Activated B cell treated with CpG ODN at 0.5 μM for 24 hours (primary cell): ENCODE results near the gene BPIFB3. TPM values are rescaled to one million over a fixed set of nuclear protein-coding genes. Genes with fewer than 3 reads are reported as not detected.

Experiments used
- ATAC-seq: fragments of 200-7000 bp; cut with Tn5 transposase; one replicate; pipeline ENCODE4 v1.10.0; 2021; ENCODE audit warnings: low read depth, mild to moderate bottlenecking, moderate library complexity
- CTCF ChIA-PET: fragments of 350-600 bp; sonication (Branson Sonifier 250); formaldehyde crosslinking; loops from one replicate; lab custom pipeline; 2021; ENCODE audit warnings: antibody characterized with exemption; lab: Charles Lee
- POLR2A ChIA-PET: fragments of 350-600 bp; sonication (Branson Sonifier 250); formaldehyde crosslinking; loops from one replicate; lab custom pipeline; 2021; ENCODE audit warnings: antibody characterized with exemption; lab: Charles Lee
- DNase-seq: peaks from one replicate; pipeline ENCODE4 v3.0.0; 2022
- H3K27ac Mint-ChIP-seq: one replicate; pipeline ENCODE4 v1.8.0; 2020; ENCODE audit warnings: mixed read lengths
- H3K27me3 Mint-ChIP-seq: one replicate; pipeline ENCODE4 v1.8.0; 2021; ENCODE audit warnings: mixed read lengths
- H3K36me3 Mint-ChIP-seq: one replicate; pipeline ENCODE4 v1.8.0; 2021; ENCODE audit warnings: low read depth, mixed read lengths
- H3K4me1 Mint-ChIP-seq: one replicate; pipeline ENCODE4 v1.8.0; 2021; ENCODE audit warnings: mixed read lengths
- H3K4me3 Mint-ChIP-seq: one replicate; pipeline ENCODE4 v1.8.0; 2020; ENCODE audit warnings: mild to moderate bottlenecking, mixed read lengths
- H3K9me3 Mint-ChIP-seq: one replicate; pipeline ENCODE4 v1.8.0; 2020; ENCODE audit warnings: mixed read lengths
- intact Hi-C: fragments of 100-400 bp; cut with micrococcal nuclease; formaldehyde crosslinking; loops from one replicate; pipeline ENCODE4 v1.15.1; 2024
- total RNA-seq: library from RNA; stranded (reverse); gene quantifications from 2 replicates; pipeline ENCODE4 v1.2.3, GENCODE V29; 2022
- TF ChIP-seq, protein P1 (sequence below): fragments of 200-600 bp; IDR thresholded peaks from one replicate; pipeline ENCODE4 v1.8.0; 2022; ENCODE audit warnings: antibody characterized with exemption, mild to moderate bottlenecking

The BPIFB3 gene
- total RNA-seq, 1 donor from 2014 or later, result not detected

GRCh38 chr20:33065785-33066184 is 12.1 kb downstream of the BPIFB3 start:
- TF ChIP-seq, protein P1, sequence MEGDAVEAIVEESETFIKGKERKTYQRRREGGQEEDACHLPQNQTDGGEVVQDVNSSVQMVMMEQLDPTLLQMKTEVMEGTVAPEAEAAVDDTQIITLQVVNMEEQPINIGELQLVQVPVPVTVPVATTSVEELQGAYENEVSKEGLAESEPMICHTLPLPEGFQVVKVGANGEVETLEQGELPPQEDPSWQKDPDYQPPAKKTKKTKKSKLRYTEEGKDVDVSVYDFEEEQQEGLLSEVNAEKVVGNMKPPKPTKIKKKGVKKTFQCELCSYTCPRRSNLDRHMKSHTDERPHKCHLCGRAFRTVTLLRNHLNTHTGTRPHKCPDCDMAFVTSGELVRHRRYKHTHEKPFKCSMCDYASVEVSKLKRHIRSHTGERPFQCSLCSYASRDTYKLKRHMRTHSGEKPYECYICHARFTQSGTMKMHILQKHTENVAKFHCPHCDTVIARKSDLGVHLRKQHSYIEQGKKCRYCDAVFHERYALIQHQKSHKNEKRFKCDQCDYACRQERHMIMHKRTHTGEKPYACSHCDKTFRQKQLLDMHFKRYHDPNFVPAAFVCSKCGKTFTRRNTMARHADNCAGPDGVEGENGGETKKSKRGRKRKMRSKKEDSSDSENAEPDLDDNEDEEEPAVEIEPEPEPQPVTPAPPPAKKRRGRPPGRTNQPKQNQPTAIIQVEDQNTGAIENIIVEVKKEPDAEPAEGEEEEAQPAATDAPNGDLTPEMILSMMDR, result no peak
- ChIA-PET CTCF (no interaction called here), POLR2A (no interaction called here)
- intact Hi-C loops, result no loop called here
- ATAC-seq, result no peak
- no peak for DNase-seq
- no peaks in the 10 kb centered on the region for H3K36me3 Mint-ChIP-seq
- no peaks in the 10 kb centered on the region for H3K9me3 Mint-ChIP-seq
- no peaks in the 10 kb centered on the region for H3K27me3 Mint-ChIP-seq
- no peak overlapping the region for H3K4me3 Mint-ChIP-seq
- no peak overlapping the region for H3K27ac Mint-ChIP-seq
- H3K4me1 Mint-ChIP-seq, result no peaks in the 10 kb centered on the region

DNA sequence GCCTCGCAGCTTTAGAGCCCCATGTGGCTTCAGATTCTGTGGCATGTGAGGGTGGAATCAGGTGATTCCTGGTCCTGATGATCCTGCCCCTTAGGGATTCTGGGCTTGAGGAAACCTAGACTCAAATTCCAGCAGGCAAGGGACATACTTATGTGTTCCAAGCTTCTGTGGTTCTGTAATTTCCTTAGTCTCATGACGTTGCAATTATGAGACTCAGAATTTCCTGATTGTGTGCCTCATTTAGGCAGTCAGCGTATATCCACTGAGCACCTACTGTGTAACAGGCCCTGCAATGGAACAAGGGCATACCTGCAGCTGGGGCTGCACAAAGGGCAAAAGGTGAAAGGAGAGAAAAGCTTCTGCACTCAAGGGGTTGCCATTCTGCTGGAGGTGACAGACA is 14.1 kb downstream of the BPIFB3 start:
- TF ChIP-seq, protein P1, result no peak
- Mint-ChIP-seq H3K4me3 (no peak overlapping the region), H3K9me3 (no peaks in the 10 kb centered on the region), H3K36me3 (no peaks in the 10 kb centered on the region), H3K4me1 (no peaks in the 10 kb centered on the region), H3K27ac (no peak overlapping the region), H3K27me3 (no peaks in the 10 kb centered on the region)
- intact Hi-C loops, result no loop called here
- CTCF ChIA-PET, result no interaction called here
- POLR2A ChIA-PET, result no interaction called here
- DNase-seq (no peak), ATAC-seq (no peak)

GRCh38 chr20:33068251-33068939 is 14.7 kb downstream of the BPIFB3 start:
- intact Hi-C loops, result no loop called here
- Mint-ChIP-seq H3K36me3 (no peaks in the 10 kb centered on the region), H3K4me1 (no peaks in the 10 kb centered on the region), H3K27ac (no peak overlapping the region), H3K9me3 (no peaks in the 10 kb centered on the region), H3K27me3 (no peaks in the 10 kb centered on the region), H3K4me3 (no peak overlapping the region)
- CTCF ChIA-PET, result no interaction called here
- TF ChIP-seq, protein P1, result no peak
- POLR2A ChIA-PET, result no interaction called here
- ATAC-seq (no peak), DNase-seq (no peak)

DNA sequence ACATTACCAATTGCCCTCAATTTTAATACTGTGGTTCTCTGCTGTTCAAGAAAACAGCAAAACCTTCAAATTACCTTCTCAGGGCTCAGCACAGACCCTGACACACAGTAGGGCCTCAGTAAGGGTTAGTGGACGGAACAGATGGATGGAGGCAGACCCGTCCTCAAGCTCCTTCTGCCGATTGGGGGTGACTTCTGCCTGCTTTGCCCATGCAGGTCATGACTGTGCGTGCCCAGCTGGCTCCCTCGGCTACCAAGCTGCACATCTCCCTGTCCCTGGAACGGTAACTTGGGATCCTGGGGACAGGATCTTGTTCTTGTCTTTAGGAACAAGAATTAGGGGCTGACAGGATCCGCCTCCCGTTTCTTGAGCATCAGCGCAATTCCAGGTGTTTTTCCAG is 16.0 kb downstream of the BPIFB3 start:
- Mint-ChIP-seq H3K4me3 (no peak overlapping the region), H3K27me3 (no peaks in the 10 kb centered on the region), H3K27ac (no peak overlapping the region), H3K36me3 (no peaks in the 10 kb centered on the region), H3K9me3 (no peaks in the 10 kb centered on the region), H3K4me1 (no peaks in the 10 kb centered on the region)
- intact Hi-C loops, result no loop called here
- ATAC-seq (no peak), DNase-seq (no peak)
- ChIA-PET CTCF (no interaction called here), POLR2A (interaction anchor here (0.6 kb wide), 1 partner anchor 44 kb away, joined by 3 read pairs; no protein-coding TSS in a partner anchor)
- TF ChIP-seq, protein P1, result no peak

- no peaks in the 10 kb centered on the region for H3K4me1 Mint-ChIP-seq
- ATAC-seq (no peak), DNase-seq (no peak)
- POLR2A ChIA-PET, result no interaction called here
- H3K27ac Mint-ChIP-seq, result no peak overlapping the region
- no peaks in the 10 kb centered on the region for H3K27me3 Mint-ChIP-seq
- intact Hi-C loops, result no loop called here
- TF ChIP-seq, protein P1, result no peak
- no peaks in the 10 kb centered on the region for H3K36me3 Mint-ChIP-seq
- CTCF ChIA-PET, result no interaction called here
- H3K4me3 Mint-ChIP-seq, result no peak overlapping the region
- H3K9me3 Mint-ChIP-seq, result no peaks in the 10 kb centered on the region
These were observed 16.7 kb downstream of the BPIFB3 start for GRCh38 chr20:33070111-33071053.
